H1 (cell line): ENCODE measurements around the gene ZBTB45. TPM values are rescaled to one million over a fixed set of nuclear protein-coding genes. Genes with fewer than 3 reads are reported as not detected.

Experiments
- CTCF ChIA-PET: fragments of 300-600 bp; sonication (Branson Sonifier 250); formaldehyde crosslinking; loops from one replicate; lab custom pipeline; 2021; ENCODE audit not compliant: partially characterized antibody; lab: Charles Lee
- POLR2A ChIA-PET: fragments of 300-600 bp; sonication (Branson Sonifier 250); formaldehyde crosslinking; loops from one replicate; lab custom pipeline; 2021; ENCODE audit warnings: inconsistent platforms; ENCODE audit not compliant: partially characterized antibody; lab: Charles Lee
- DNase-seq, 2 experiments: peaks; one replicate each; pipeline versions ENCODE4 v3.0.0 to v3.0.0-alpha.2; 2010 to 2022; ENCODE audit warnings: low spot score in 2 of 2, low read depth in 1 of 2, mixed read lengths in 1 of 2
- FAIRE-seq: peaks from 2 replicates; lab custom pipeline; 2011; peaks lifted over from hg19 to GRCh38; lab: Jason Lieb, UNC
- H2AFZ ChIP-seq: 2 replicates; pipeline ENCODE4 v1.8.1; 2012; ENCODE audit warnings: low read length, inconsistent platforms
- H2AK5ac ChIP-seq: 2 replicates; pipeline ENCODE4 v1.6.1; 2013; ENCODE audit warnings: low read depth, low read length
- H2BK120ac ChIP-seq: replicated peaks from 2 replicates; pipeline ENCODE3; 2013; ENCODE audit warnings: low read depth, low read length, inconsistent platforms
- H2BK12ac ChIP-seq: 2 replicates; pipeline ENCODE4 v1.6.1; 2013; ENCODE audit warnings: low read depth, low read length
- H2BK15ac ChIP-seq: 2 replicates; pipeline ENCODE4 v1.6.1; 2013; ENCODE audit warnings: low read length
- H2BK20ac ChIP-seq: 2 replicates; pipeline ENCODE4 v1.6.1; 2013; ENCODE audit warnings: low read length
- H2BK5ac ChIP-seq: 2 replicates; pipeline ENCODE4 v1.6.1; 2013; ENCODE audit warnings: low read depth, low read length
- H3K14ac ChIP-seq: 2 replicates; pipeline ENCODE4 v1.6.1; 2013; ENCODE audit warnings: inconsistent platforms; ENCODE audit not compliant: insufficient read length
- H3K18ac ChIP-seq: 2 replicates; pipeline ENCODE4 v1.6.1; 2013; ENCODE audit warnings: low read length; ENCODE audit errors: extremely low read depth
- H3K23ac ChIP-seq: 2 replicates; pipeline ENCODE4 v1.6.1; 2013; ENCODE audit warnings: inconsistent platforms; ENCODE audit not compliant: insufficient read length
- H3K23me2 ChIP-seq: 2 replicates; pipeline ENCODE4 v1.6.1; 2013; ENCODE audit warnings: low read depth, low read length
- H3K27ac ChIP-seq: 2 replicates; pipeline ENCODE4 v1.6.1; 2011; ENCODE audit warnings: low read depth, low read length, inconsistent platforms
- H3K27me3 ChIP-seq, 4 experiments: replicated peaks in 1 of 4; 1 replicate in 1 of 4; 2 replicates in 3 of 4; pipeline versions ENCODE4 v1.6.1 to v1.8.1; 2011 to 2013; ENCODE audit warnings: low read length in 3 of 4, mild to moderate bottlenecking in 3 of 4, inconsistent platforms in 2 of 4, mixed read lengths in 2 of 4, moderate library complexity in 1 of 4; ENCODE audit not compliant: control insufficient read depth in 3 of 4, insufficient read depth in 3 of 4; ENCODE audit errors: extremely low read depth in 1 of 4
- H3K36me3 ChIP-seq, 4 experiments: 2 replicates each; pipeline versions ENCODE4 v1.6.1 to v1.8.1; 2011 to 2013; ENCODE audit warnings: mild to moderate bottlenecking in 4 of 4, low read length in 3 of 4, moderate library complexity in 2 of 4, control low read depth in 1 of 4, inconsistent platforms in 1 of 4; ENCODE audit not compliant: insufficient read depth in 4 of 4, control insufficient read depth in 2 of 4
- H3K4ac ChIP-seq: replicated peaks from 2 replicates; pipeline ENCODE3; 2013; ENCODE audit warnings: low read length, low read depth, mixed read lengths, inconsistent platforms; ENCODE audit not compliant: insufficient read length
- H3K4me1 ChIP-seq, 4 experiments: replicated peaks in 1 of 4; 1 replicate in 1 of 4; 2 replicates in 3 of 4; pipeline versions ENCODE4 v1.6.1 to v1.8.1; 2011 to 2013; ENCODE audit warnings: low read length in 3 of 4, inconsistent platforms in 2 of 4, mixed read lengths in 1 of 4; ENCODE audit not compliant: insufficient read depth in 4 of 4, control insufficient read depth in 3 of 4
- H3K4me2 ChIP-seq, 2 experiments: 2 replicates each; pipeline versions ENCODE4 v1.6.1 to v1.8.1; 2011 to 2013; ENCODE audit warnings: low read depth in 2 of 2, low read length in 2 of 2, control low read depth in 1 of 2, inconsistent platforms in 1 of 2, mild to moderate bottlenecking in 1 of 2; ENCODE audit not compliant: insufficient read depth in 1 of 2
- H3K4me3 ChIP-seq, 4 experiments: fragments of 200-600, 300-600 bp in 1 of 4; sonication (generic), shearing (Covaris generic), sonication (Bioruptor Twin) in 1 of 4; 2 replicates each; pipeline versions ENCODE4 v1.5.1 to v1.8.1; 2011 to 2016; ENCODE audit warnings: low read length in 4 of 4, low read depth in 3 of 4, control low read depth in 2 of 4, inconsistent platforms in 2 of 4, mild to moderate bottlenecking in 2 of 4, mixed read lengths in 1 of 4, moderate library complexity in 1 of 4; ENCODE audit not compliant: insufficient read depth in 2 of 4; ENCODE audit errors: extremely low read depth in 1 of 4
- H3K56ac ChIP-seq: replicated peaks from 2 replicates; pipeline ENCODE3; 2013; ENCODE audit warnings: low read depth, mild to moderate bottlenecking, mixed read lengths, low read length, inconsistent platforms; ENCODE audit not compliant: insufficient read length
- H3K79me1 ChIP-seq: 2 replicates; pipeline ENCODE4 v1.6.1; 2013; ENCODE audit warnings: low read depth, low read length, control low read depth
- H3K79me2 ChIP-seq, 2 experiments: 2 replicates each; pipeline versions ENCODE4 v1.6.1 to v1.8.1; 2012 to 2013; ENCODE audit warnings: low read length in 2 of 2, mild to moderate bottlenecking in 2 of 2, inconsistent platforms in 1 of 2; ENCODE audit not compliant: insufficient read depth in 2 of 2, control insufficient read depth in 1 of 2
- H3K9ac ChIP-seq, 4 experiments: replicated peaks in 1 of 4; 1 replicate in 1 of 4; 2 replicates in 3 of 4; pipeline versions ENCODE4 v1.6.1 to v1.8.1; 2011 to 2013; ENCODE audit warnings: low read depth in 3 of 4, low read length in 3 of 4, control low read depth in 2 of 4, mild to moderate bottlenecking in 2 of 4, moderate library complexity in 2 of 4, inconsistent platforms in 1 of 4; ENCODE audit errors: extremely low read depth in 1 of 4
- H3K9me3 ChIP-seq, 2 experiments: 2 replicates each; pipeline versions ENCODE4 v1.6.1 to v1.8.1; 2012 to 2013; ENCODE audit warnings: mild to moderate bottlenecking in 2 of 2, moderate library complexity in 2 of 2, control low read depth in 1 of 2, inconsistent platforms in 1 of 2, low read depth in 1 of 2, low read length in 1 of 2, mixed read lengths in 1 of 2; ENCODE audit not compliant: insufficient read depth in 2 of 2
- H4K20me1 ChIP-seq, 2 experiments: replicated peaks in 1 of 2; 2 replicates each; pipeline versions ENCODE3 to v1.8.1; 2011 to 2013; ENCODE audit warnings: inconsistent platforms in 2 of 2, low read length in 2 of 2, mild to moderate bottlenecking in 1 of 2; ENCODE audit not compliant: insufficient read depth in 2 of 2, control insufficient read depth in 1 of 2
- H4K5ac ChIP-seq: 2 replicates; pipeline ENCODE4 v1.6.1; 2013; ENCODE audit warnings: low read length, low read depth, mixed read lengths, inconsistent platforms; ENCODE audit not compliant: insufficient read length
- H4K8ac ChIP-seq: 2 replicates; pipeline ENCODE4 v1.8.0; 2013; ENCODE audit warnings: mild to moderate bottlenecking, moderate library complexity, low read length, inconsistent platforms; ENCODE audit not compliant: insufficient read depth; ENCODE audit errors: extremely low read depth
- H4K91ac ChIP-seq: replicated peaks from 2 replicates; pipeline ENCODE3; 2013; ENCODE audit warnings: low read length, mixed read lengths, inconsistent platforms; ENCODE audit not compliant: insufficient read length
- BCL11A ChIP-seq, 2 experiments: IDR thresholded peaks; one replicate each; pipeline ENCODE4 v1.6.1; 2011; ENCODE audit warnings: low read depth in 2 of 2, low read length in 2 of 2, mild to moderate bottlenecking in 2 of 2
- EP300 ChIP-seq, 2 experiments: IDR thresholded peaks; 1 replicate in 1 of 2; 2 replicates in 1 of 2; pipeline ENCODE4 v1.6.1; 2011 to 2012; ENCODE audit warnings: low read depth in 2 of 2, low read length in 2 of 2, mild to moderate bottlenecking in 2 of 2, borderline replicate concordance in 1 of 2, inconsistent platforms in 1 of 2, moderate library complexity in 1 of 2
- JUND ChIP-seq: IDR thresholded peaks from 2 replicates; pipeline ENCODE4 v1.6.1; 2011; ENCODE audit warnings: mild to moderate bottlenecking, improper control_type of control experiment, low read length
- RAD21 ChIP-seq, 2 experiments: IDR thresholded peaks in 1 of 2; conservative IDR thresholded peaks in 1 of 2; 2 replicates each; pipeline ENCODE4 v1.6.1; 2011; ENCODE audit warnings: low read depth in 2 of 2, low read length in 2 of 2, improper control_type of control experiment in 1 of 2, inconsistent platforms in 1 of 2, mild to moderate bottlenecking in 1 of 2, moderate library complexity in 1 of 2
- RNF2 ChIP-seq: fragments of 200-900, 300-1000 bp; sonication (generic); IDR thresholded peaks from 2 replicates; pipeline ENCODE4 v1.7.1; 2016; ENCODE audit warnings: borderline replicate concordance, low read depth, mild to moderate bottlenecking, antibody characterized with exemption, low read length; ENCODE audit not compliant: poor library complexity, severe bottlenecking; ENCODE audit errors: missing control alignments
- SIX5 ChIP-seq: IDR thresholded peaks from 2 replicates; pipeline ENCODE4 v1.6.1; 2011; ENCODE audit warnings: mild to moderate bottlenecking, low read depth, low read length
- SP2 ChIP-seq: IDR thresholded peaks from 2 replicates; pipeline ENCODE4 v1.6.1; 2012; ENCODE audit warnings: mild to moderate bottlenecking, low read length, inconsistent platforms
- SP4 ChIP-seq: IDR thresholded peaks from 2 replicates; pipeline ENCODE4 v1.6.1; 2012; ENCODE audit warnings: low read length, inconsistent platforms
- TAF7 ChIP-seq: optimal IDR thresholded peaks from 2 replicates; pipeline ENCODE3; 2011; ENCODE audit warnings: low read depth, mild to moderate bottlenecking, inconsistent platforms, low read length, moderate library complexity, borderline replicate concordance
- TEAD4 ChIP-seq: IDR thresholded peaks from 2 replicates; pipeline ENCODE4 v1.6.1; 2012; ENCODE audit warnings: low read depth, low read length, inconsistent platforms, mixed read lengths
- WGBS, 2 experiments: shearing (Covaris generic) in 1 of 2; methylation state at CpG; one replicate each; pipeline versions ENCODE4 v1.1.6 to v1.1.7; 2013 to 2015; ENCODE audit warnings: low lambda C conversion rate in 2 of 2, mixed read lengths in 2 of 2, inconsistent platforms in 1 of 2, low coverage in 1 of 2, missing lambda C conversion rate in 1 of 2; ENCODE audit not compliant: insufficient replicate concordance in 2 of 2, insufficient coverage in 1 of 2, insufficient read length in 1 of 2; ENCODE audit errors: extremely low coverage in 1 of 2, missing lambda C conversion rate in 1 of 2; 5-methylcytosine and 5-hydroxymethylcytosine counted together
- polyA plus RNA-seq, 7 experiments: library from polyadenylated mRNA; depleted of rRNA in 3 of 7; stranded (reverse) in 5 of 7; unstranded in 2 of 7; fragments of >200 nt in 5 of 7; fragments of 200-250 nt in 2 of 7; gene quantifications; 1 replicate in 5 of 7; 2 replicates in 1 of 7; 4 replicates in 1 of 7; pipeline versions ENCODE4 v1.2.1 to v1.2.3, GENCODE V29; 2011 to 2013; ENCODE audit warnings: missing spikeins in 2 of 7, mixed read lengths in 2 of 7
- total RNA-seq: library from RNA; stranded (reverse); fragmentation: NEBNext Ultra II Directional; extraction: Animal tissue kit (Norgen Biotek cat#: 25700); gene quantifications from 2 replicates; pipeline ENCODE4 v1.2.1, GENCODE V29; 2021

The ZBTB45 gene
- total and polyA plus RNA-seq, 2 of the 8 experiments (the other 6 are each of a cell fraction or from before 2014, with no cell fraction given), result 16.9 to 17.2 TPM

DNA sequence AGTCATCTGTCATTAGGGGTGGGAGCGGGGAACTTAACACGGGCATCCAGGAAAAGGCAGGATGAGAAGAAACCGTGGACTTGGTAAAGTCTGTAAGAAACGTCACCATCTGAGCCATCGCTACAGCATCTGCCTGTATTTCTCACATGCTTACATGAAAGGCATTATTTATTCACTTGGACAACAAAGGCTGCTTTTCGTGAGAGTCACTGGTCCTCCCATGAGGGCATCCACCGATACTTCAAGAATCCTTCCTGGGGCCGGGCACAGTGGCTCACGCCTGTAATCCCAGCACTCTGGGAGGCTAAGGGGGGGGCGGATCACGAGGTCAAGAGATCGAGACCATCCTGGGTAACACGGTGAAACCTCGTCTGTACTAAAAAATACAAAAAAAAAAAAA is 27.3 kb downstream of the ZBTB45 start:
- H2BK5ac ChIP-seq, result no peak overlapping the region
- H3K4me1 ChIP-seq, result no peaks in the 10 kb centered on the region
- no peaks in the 10 kb centered on the region for H3K79me2 ChIP-seq
- H4K8ac ChIP-seq, result no peak overlapping the region
- H3K23ac ChIP-seq, result no peak overlapping the region
- H3K36me3 ChIP-seq, result no peaks in the 10 kb centered on the region
- H4K5ac ChIP-seq, result no peak overlapping the region
- FAIRE-seq (no peak), DNase-seq (no peak)
- H3K56ac ChIP-seq, result no peak overlapping the region
- CTCF ChIA-PET, result interaction anchor here (0.6 kb wide), 1 partner anchor 254 kb away, joined by 3 read pairs; no protein-coding TSS in a partner anchor
- H3K27ac ChIP-seq, result no peak overlapping the region
- H3K4me3 ChIP-seq, result no peak overlapping the region
- no peak overlapping the region for H2BK120ac ChIP-seq
- H3K9me3 ChIP-seq, result no peaks in the 10 kb centered on the region
- no peak overlapping the region for H3K4ac ChIP-seq
- peaks cover 0 to 2% of the 10 kb centered on the region in 2 experiments for H4K20me1 ChIP-seq
- H2BK15ac ChIP-seq, result no peak overlapping the region
- H2AK5ac ChIP-seq, result no peak overlapping the region
- H3K27me3 ChIP-seq, result no peaks in the 10 kb centered on the region
- H3K9ac ChIP-seq, result no peak overlapping the region
- no peak overlapping the region for H2BK20ac ChIP-seq
- H4K91ac ChIP-seq, result no peak overlapping the region
- no peak overlapping the region for H3K4me2 ChIP-seq
- TF ChIP-seq TAF7, result no peak
- TF ChIP-seq SIX5, result no peak
- TF ChIP-seq TEAD4, result no peak
- TF ChIP-seq JUND, result no peak
- no peak for TF ChIP-seq SP4
- TF ChIP-seq EP300 (IDR thresholded peaks at IDR 0.05; ENCODE audit: borderline replicate concordance in 1 of 2, low read depth in 2 of 2, low read length in 2 of 2), result no peak
- TF ChIP-seq RAD21 (IDR thresholded peaks at IDR 0.05 in 1 of 2, conservative IDR thresholded peaks at IDR 0.05 in 1 of 2; ENCODE audit: low read depth in 2 of 2, low read length in 2 of 2), result no peak
- no peak for TF ChIP-seq SP2
- TF ChIP-seq RNF2, result no peak
- no peak for TF ChIP-seq BCL11A (IDR thresholded peaks at IDR 0.05; ENCODE audit: low read depth in 2 of 2, low read length in 2 of 2)
- TF ChIP-seq, all 59 proteins: peak for 0
- Histone ChIP-seq H3K18ac (no peak overlapping the region), H2BK12ac (no peak overlapping the region), H2AFZ (no peak overlapping the region), H3K14ac (no peak overlapping the region), H3K79me1 (no peaks in the 10 kb centered on the region; the same call in none of the 2 replicates), H3K23me2 (no peaks in the 10 kb centered on the region)
- WGBS, 2 experiments, result 89% methylated on average over 14 of the region's 14 CpGs; no CpG with 5 or more reads in 1 of the 2 experiments
- POLR2A ChIA-PET, result interaction anchor here (0.6 kb wide), 1 partner anchor 54 kb away, joined by 3 read pairs; no protein-coding TSS in a partner anchor
